H9 (cell line): Measurements from ENCODE around the gene GPM6B. TPM values are rescaled to one million over a fixed set of nuclear protein-coding genes. Genes with fewer than 3 reads are reported as not detected.

Experiments
- DNase-seq: peaks from one replicate; pipeline ENCODE4 v3.0.0-alpha.2; 2017
- H2AFZ ChIP-seq: one replicate; pipeline ENCODE4 v1.6.1; 2013; ENCODE audit warnings: mild to moderate bottlenecking, low read length, control low read depth, moderate library complexity
- H2AK5ac ChIP-seq: 2 replicates; pipeline ENCODE4 v1.6.1; 2013; ENCODE audit warnings: low read length, control low read depth, mixed read lengths; ENCODE audit not compliant: insufficient read length
- H2BK120ac ChIP-seq: one replicate; pipeline ENCODE4 v1.6.1; 2013; ENCODE audit warnings: low read depth, mild to moderate bottlenecking, low read length, control low read depth, inconsistent platforms; ENCODE audit not compliant: poor library complexity, severe bottlenecking
- H2BK12ac ChIP-seq: 2 replicates; pipeline ENCODE4 v1.6.1; 2013; ENCODE audit warnings: low read length, control low read depth, mixed read lengths, low read depth; ENCODE audit not compliant: insufficient read length
- H2BK15ac ChIP-seq: 2 replicates; pipeline ENCODE4 v1.6.1; 2013; ENCODE audit warnings: low read depth, low read length, control low read depth
- H2BK20ac ChIP-seq: one replicate; pipeline ENCODE4 v1.6.1; 2013; ENCODE audit warnings: low read depth, mild to moderate bottlenecking, low read length, control low read depth, inconsistent platforms; ENCODE audit not compliant: poor library complexity, severe bottlenecking
- H2BK5ac ChIP-seq: 2 replicates; pipeline ENCODE4 v1.6.1; 2013; ENCODE audit warnings: low read length, control low read depth, mixed read lengths; ENCODE audit not compliant: insufficient read length
- H3K14ac ChIP-seq: 2 replicates; pipeline ENCODE4 v1.6.1; 2013; ENCODE audit warnings: low read length, control low read depth; ENCODE audit not compliant: insufficient read depth
- H3K18ac ChIP-seq: 2 replicates; pipeline ENCODE4 v1.6.1; 2013; ENCODE audit warnings: low read depth, mild to moderate bottlenecking, mixed read lengths, low read length, control low read depth; ENCODE audit not compliant: insufficient read length
- H3K23ac ChIP-seq: 2 replicates; pipeline ENCODE4 v1.6.1; 2013; ENCODE audit warnings: low read length, control low read depth, mixed read lengths, low read depth; ENCODE audit not compliant: insufficient read length
- H3K23me2 ChIP-seq: 2 replicates; pipeline ENCODE4 v1.6.1; 2013; ENCODE audit warnings: low read depth, mild to moderate bottlenecking, mixed read lengths, low read length, control low read depth; ENCODE audit not compliant: insufficient read length, poor library complexity, severe bottlenecking
- H3K27ac ChIP-seq: 2 replicates; pipeline ENCODE4 v1.5.1; 2013; ENCODE audit warnings: low read length, control low read depth, mixed read lengths, low read depth; ENCODE audit not compliant: insufficient read length
- H3K27me3 ChIP-seq: 2 replicates; pipeline ENCODE4 v1.6.1; 2013; ENCODE audit warnings: low read length, control low read depth, inconsistent platforms; ENCODE audit not compliant: insufficient read depth
- H3K4ac ChIP-seq: 2 replicates; pipeline ENCODE4 v1.6.1; 2013; ENCODE audit warnings: low read depth, mild to moderate bottlenecking, control low read depth, inconsistent platforms, low read length, moderate library complexity
- H3K4me1 ChIP-seq: 2 replicates; pipeline ENCODE4 v1.6.1; 2013; ENCODE audit warnings: low read length, control low read depth, inconsistent platforms; ENCODE audit not compliant: insufficient read depth
- H3K4me2 ChIP-seq: 2 replicates; pipeline ENCODE4 v1.6.1; 2013; ENCODE audit warnings: low read length, control low read depth, mixed read lengths; ENCODE audit not compliant: insufficient read length, insufficient read depth
- H3K56ac ChIP-seq: 2 replicates; pipeline ENCODE4 v1.6.1; 2013; ENCODE audit warnings: low read depth, mild to moderate bottlenecking, mixed read lengths, low read length, control low read depth; ENCODE audit not compliant: insufficient read length
- H3K79me1 ChIP-seq: 2 replicates; pipeline ENCODE4 v1.6.1; 2013; ENCODE audit warnings: low read depth, mild to moderate bottlenecking, moderate library complexity, low read length, control low read depth, inconsistent platforms; ENCODE audit not compliant: insufficient read depth, poor library complexity, severe bottlenecking
- H3K79me2 ChIP-seq: 2 replicates; pipeline ENCODE4 v1.6.1; 2013; ENCODE audit warnings: low read length, control low read depth, inconsistent platforms; ENCODE audit not compliant: insufficient read depth
- H3K9ac ChIP-seq: 2 replicates; pipeline ENCODE4 v1.6.1; 2013; ENCODE audit warnings: low read length, control low read depth, mixed read lengths; ENCODE audit not compliant: insufficient read length; ENCODE audit errors: extremely low read depth
- H3K9me3 ChIP-seq: one replicate; pipeline ENCODE4 v1.6.1; 2013; ENCODE audit warnings: low read depth, low read length, inconsistent platforms; ENCODE audit not compliant: control insufficient read depth
- H3T11ph ChIP-seq: one replicate; pipeline ENCODE4 v1.6.1; 2013; ENCODE audit warnings: mild to moderate bottlenecking, low read length, control low read depth, inconsistent platforms
- H4K20me1 ChIP-seq: one replicate; pipeline ENCODE4 v1.6.1; 2013; ENCODE audit not compliant: control insufficient read depth, insufficient read length, insufficient read depth
- H4K5ac ChIP-seq: 2 replicates; pipeline ENCODE4 v1.6.1; 2013; ENCODE audit warnings: low read depth, mild to moderate bottlenecking, mixed read lengths, low read length, control low read depth; ENCODE audit not compliant: insufficient read length
- H4K8ac ChIP-seq: replicated peaks from 2 replicates; pipeline ENCODE4 v1.6.1; 2013; ENCODE audit warnings: low read length, control low read depth, mixed read lengths, low read depth; ENCODE audit not compliant: insufficient read length
- H4K91ac ChIP-seq: 2 replicates; pipeline ENCODE4 v1.6.1; 2013; ENCODE audit warnings: low read depth, mild to moderate bottlenecking, moderate library complexity, mixed read lengths, low read length, control low read depth; ENCODE audit not compliant: insufficient read length
- H3K27ac Mint-ChIP-seq, 3 experiments: 2 replicates in 2 of 3; 3 replicates in 1 of 3; pipeline ENCODE4 v1.8.0; 2020 to 2021; ENCODE audit warnings: mixed read lengths in 3 of 3, mild to moderate bottlenecking in 1 of 3, moderate library complexity in 1 of 3
- H3K27me3 Mint-ChIP-seq: 2 replicates; pipeline ENCODE4 v1.8.0; 2021; ENCODE audit warnings: low read depth, mild to moderate bottlenecking, moderate library complexity, mixed read lengths
- H3K36me3 Mint-ChIP-seq, 3 experiments: 2 replicates in 2 of 3; 3 replicates in 1 of 3; pipeline ENCODE4 v1.8.0; 2020 to 2021; ENCODE audit warnings: low read depth in 3 of 3, mixed read lengths in 3 of 3; ENCODE audit not compliant: insufficient read depth in 1 of 3
- H3K4me1 Mint-ChIP-seq, 2 experiments: 2 replicates each; pipeline ENCODE4 v1.8.0; 2020; ENCODE audit warnings: mixed read lengths in 2 of 2
- H3K4me3 Mint-ChIP-seq, 2 experiments: 2 replicates in 1 of 2; 3 replicates in 1 of 2; pipeline ENCODE4 v1.8.0; 2020 to 2021; ENCODE audit warnings: mild to moderate bottlenecking in 2 of 2, mixed read lengths in 2 of 2, moderate library complexity in 1 of 2
- H3K9me3 Mint-ChIP-seq, 2 experiments: 2 replicates in 1 of 2; 3 replicates in 1 of 2; pipeline ENCODE4 v1.8.0; 2020; ENCODE audit warnings: mild to moderate bottlenecking in 2 of 2, mixed read lengths in 2 of 2, moderate library complexity in 1 of 2
- WGBS: extraction: QIAGEN DNeasy Blood & Tissue Kit; methylation state at CpG from one replicate; pipeline ENCODE4 v1.1.7; 2013; ENCODE audit warnings: missing lambda C conversion rate, low lambda C conversion rate, mixed read lengths; ENCODE audit not compliant: insufficient read length; ENCODE audit errors: extremely low coverage; 5-methylcytosine and 5-hydroxymethylcytosine counted together
- total RNA-seq: library from RNA; stranded (reverse); gene quantifications from 2 replicates; pipeline ENCODE4 v1.2.1, GENCODE V29; 2021
- TF ChIP-seq, protein P1 (sequence below): fragments of 200-600 bp; sonication (generic); conservative IDR thresholded peaks from 3 replicates; pipeline ENCODE4 v1.8.0; 2021; ENCODE audit warnings: antibody characterized with exemption, mild to moderate bottlenecking

Gene GPM6B
- total RNA-seq, 1 experiment from 2014 or later, result 73.9 TPM

DNA sequence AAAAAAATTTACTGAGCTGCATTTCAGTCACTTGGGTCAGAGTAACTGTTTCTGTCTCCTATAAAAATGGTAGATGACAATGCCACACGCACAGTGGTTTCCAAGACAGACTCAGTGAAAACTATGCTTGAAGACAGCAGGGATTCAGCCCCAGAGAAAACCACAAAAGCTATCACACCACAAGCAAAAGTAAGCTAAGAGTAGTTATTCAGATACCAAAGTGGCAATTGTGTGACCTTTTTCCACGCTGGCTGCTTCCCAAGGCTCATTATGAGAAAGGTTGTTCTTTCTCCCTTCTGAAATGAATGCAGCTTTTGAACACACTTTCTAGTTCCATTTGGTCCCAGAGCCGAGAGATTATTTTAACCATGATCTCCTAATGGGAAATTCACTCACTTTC, 46.4 kb upstream of the GPM6B start:
- H2AK5ac ChIP-seq, result no peak overlapping the region
- Mint-ChIP-seq H3K9me3 (peaks cover 30 to 63% of the 10 kb centered on the region in 2 experiments), H3K27me3 (no peaks in the 10 kb centered on the region), H3K36me3 (peaks cover 0 to 14% (median 4%) of the 10 kb centered on the region in 3 experiments; a peak in 4 of 7 replicates), H3K4me1 (peaks cover 15 to 29% of the 10 kb centered on the region in 2 experiments), H3K4me3 (no peak overlapping the region), H3K27ac (no peak overlapping the region)
- TF ChIP-seq, protein P1, sequence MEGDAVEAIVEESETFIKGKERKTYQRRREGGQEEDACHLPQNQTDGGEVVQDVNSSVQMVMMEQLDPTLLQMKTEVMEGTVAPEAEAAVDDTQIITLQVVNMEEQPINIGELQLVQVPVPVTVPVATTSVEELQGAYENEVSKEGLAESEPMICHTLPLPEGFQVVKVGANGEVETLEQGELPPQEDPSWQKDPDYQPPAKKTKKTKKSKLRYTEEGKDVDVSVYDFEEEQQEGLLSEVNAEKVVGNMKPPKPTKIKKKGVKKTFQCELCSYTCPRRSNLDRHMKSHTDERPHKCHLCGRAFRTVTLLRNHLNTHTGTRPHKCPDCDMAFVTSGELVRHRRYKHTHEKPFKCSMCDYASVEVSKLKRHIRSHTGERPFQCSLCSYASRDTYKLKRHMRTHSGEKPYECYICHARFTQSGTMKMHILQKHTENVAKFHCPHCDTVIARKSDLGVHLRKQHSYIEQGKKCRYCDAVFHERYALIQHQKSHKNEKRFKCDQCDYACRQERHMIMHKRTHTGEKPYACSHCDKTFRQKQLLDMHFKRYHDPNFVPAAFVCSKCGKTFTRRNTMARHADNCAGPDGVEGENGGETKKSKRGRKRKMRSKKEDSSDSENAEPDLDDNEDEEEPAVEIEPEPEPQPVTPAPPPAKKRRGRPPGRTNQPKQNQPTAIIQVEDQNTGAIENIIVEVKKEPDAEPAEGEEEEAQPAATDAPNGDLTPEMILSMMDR, result no peak
- peaks cover 11% of the 10 kb centered on the region; the same call in 1 of the 2 replicates for H3K79me2 ChIP-seq
- no CpG with 5 or more reads among the region's 3 CpGs for WGBS
- no peaks in the 10 kb centered on the region for H3K79me1 ChIP-seq
- no peaks in the 10 kb centered on the region for H3K27me3 ChIP-seq
- H3K23ac ChIP-seq, result no peak overlapping the region
- H3K4me2 ChIP-seq, result no peak overlapping the region
- no peak overlapping the region for H3K4ac ChIP-seq
- H4K8ac ChIP-seq, result no peak overlapping the region
- H2AFZ ChIP-seq, result no peak overlapping the region
- no peaks in the 10 kb centered on the region for H3K9me3 ChIP-seq
- H3K23me2 ChIP-seq, result no peaks in the 10 kb centered on the region
- H3K27ac ChIP-seq, result no peak overlapping the region
- H2BK120ac ChIP-seq, result no peak overlapping the region
- no peak overlapping the region for H2BK5ac ChIP-seq
- no peak overlapping the region for H2BK12ac ChIP-seq
- no peak overlapping the region for H3K9ac ChIP-seq
- no peak overlapping the region for H3K18ac ChIP-seq
- H3K56ac ChIP-seq, result no peak overlapping the region
- H3K4me1 ChIP-seq, result peaks cover 2% of the 10 kb centered on the region; the same call in 1 of the 2 replicates
- no peak overlapping the region for H3T11ph ChIP-seq
- no peak overlapping the region for H2BK15ac ChIP-seq
- no peak overlapping the region for H3K14ac ChIP-seq
- no peak overlapping the region for H4K91ac ChIP-seq
- H4K20me1 ChIP-seq, result no peaks in the 10 kb centered on the region
- no peak overlapping the region for H4K5ac ChIP-seq
- H2BK20ac ChIP-seq, result no peak overlapping the region
- DNase-seq, result no peak
